ENCODE results near the gene COLGALT1.

Gene COLGALT1

DNA sequence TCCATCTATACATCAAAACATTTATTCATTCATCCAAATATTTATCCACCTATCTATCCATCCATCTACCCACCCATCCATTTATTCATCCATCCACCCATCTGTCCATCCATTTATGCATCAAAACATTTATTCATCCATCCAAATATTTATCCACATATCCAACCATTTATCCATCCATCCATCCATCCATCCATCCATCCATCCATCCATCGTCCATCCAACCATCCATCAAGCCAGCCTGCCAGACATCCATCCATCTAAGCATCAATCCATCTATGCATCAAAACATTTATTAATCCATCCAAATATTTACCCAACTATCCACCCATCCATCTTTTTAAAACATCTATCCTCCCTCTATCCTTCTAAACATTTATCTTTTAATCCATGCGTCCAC is 70.5 kb downstream of the COLGALT1 start:
- Histone ChIP-seq H3K9ac (ENCODE audit: low read length) (no peak overlapping the region), H3K4me1 (ENCODE audit: control insufficient read depth, insufficient read depth, low read length) (no peaks in the 10 kb centered on the region), H3K4me3 (ENCODE audit: low read length) (no peak overlapping the region), H3K36me3 (ENCODE audit: control insufficient read depth, insufficient read depth, low read length, severe bottlenecking) (no peaks in the 10 kb centered on the region), H3K27me3 (replicated peaks; ENCODE audit: control insufficient read depth, insufficient read depth, low read length) (peaks cover 39% of the 10 kb centered on the region), H3K9me3 (ENCODE audit: control insufficient read depth, low read length) (peaks cover 27% of the 10 kb centered on the region)
- no peak for DNase-seq (ENCODE audit: low read depth)

DNA sequence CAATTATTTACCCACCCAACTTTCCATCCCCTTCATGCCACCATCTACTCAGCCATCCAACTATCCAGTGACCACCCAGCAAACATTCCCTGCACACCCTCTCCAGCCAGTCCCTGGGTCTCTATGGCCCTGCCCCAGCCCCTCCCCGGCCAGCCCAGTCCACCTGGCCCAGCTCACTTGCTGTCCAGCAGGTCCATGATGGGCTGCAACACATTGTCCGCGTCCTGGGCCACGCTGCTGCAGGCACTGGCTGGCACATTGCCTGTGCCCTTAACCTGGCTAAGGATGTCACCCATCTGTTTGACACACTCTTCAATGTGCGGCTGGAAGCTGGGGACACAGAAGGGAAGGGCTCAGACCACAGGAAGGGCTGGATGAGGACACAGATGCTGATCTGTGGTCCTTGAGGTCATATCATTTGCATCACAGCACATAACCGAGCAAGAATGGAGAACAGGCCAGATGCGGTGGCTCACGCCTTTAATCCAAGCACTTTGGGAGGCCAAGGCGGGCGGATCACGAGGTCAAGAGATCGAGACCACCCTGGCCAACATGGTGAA is 71.1 kb downstream of the COLGALT1 start:
- H3K36me3 ChIP-seq (ENCODE audit: control insufficient read depth, insufficient read depth, low read length, severe bottlenecking): no peaks in the 10 kb centered on the region
- peaks cover 21% of the 10 kb centered on the region for H3K9me3 ChIP-seq (ENCODE audit: control insufficient read depth, low read length)
- no peak overlapping the region for H3K4me3 ChIP-seq (ENCODE audit: low read length)
- H3K4me1 ChIP-seq (ENCODE audit: control insufficient read depth, insufficient read depth, low read length): no peaks in the 10 kb centered on the region
- no peak for DNase-seq (ENCODE audit: low read depth)
- H3K27me3 ChIP-seq (replicated peaks; ENCODE audit: control insufficient read depth, insufficient read depth, low read length): peaks cover 34% of the 10 kb centered on the region
- no peak overlapping the region for H3K9ac ChIP-seq (ENCODE audit: low read length)

DNA sequence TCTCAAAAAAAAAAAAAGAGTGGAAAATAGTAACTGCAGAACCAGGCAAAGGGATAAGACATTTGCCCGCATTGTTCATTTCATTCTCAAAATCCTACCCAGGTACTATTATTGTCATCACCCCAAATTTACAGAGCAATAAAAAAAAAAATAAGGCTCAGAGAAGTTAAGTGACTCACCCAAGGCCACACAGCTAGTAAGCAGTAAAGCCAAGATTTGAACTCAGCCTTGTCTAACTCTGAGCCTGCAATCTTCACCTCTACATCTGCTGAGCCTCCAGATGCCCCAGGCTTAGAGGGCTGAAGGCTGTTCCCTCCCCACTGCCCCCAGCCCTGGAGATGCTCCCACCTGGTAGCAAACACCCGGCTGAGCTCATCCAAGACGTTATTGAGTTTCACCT is 71.7 kb downstream of the COLGALT1 start:
- Histone ChIP-seq H3K4me3 (ENCODE audit: low read length) (no peak overlapping the region), H3K4me1 (ENCODE audit: control insufficient read depth, insufficient read depth, low read length) (no peaks in the 10 kb centered on the region), H3K36me3 (ENCODE audit: control insufficient read depth, insufficient read depth, low read length, severe bottlenecking) (no peaks in the 10 kb centered on the region), H3K27me3 (replicated peaks; ENCODE audit: control insufficient read depth, insufficient read depth, low read length) (peaks cover 32% of the 10 kb centered on the region), H3K9me3 (ENCODE audit: control insufficient read depth, low read length) (peaks cover 15% of the 10 kb centered on the region), H3K9ac (ENCODE audit: low read length) (no peak overlapping the region)
- DNase-seq (ENCODE audit: low read depth): no peak

DNA sequence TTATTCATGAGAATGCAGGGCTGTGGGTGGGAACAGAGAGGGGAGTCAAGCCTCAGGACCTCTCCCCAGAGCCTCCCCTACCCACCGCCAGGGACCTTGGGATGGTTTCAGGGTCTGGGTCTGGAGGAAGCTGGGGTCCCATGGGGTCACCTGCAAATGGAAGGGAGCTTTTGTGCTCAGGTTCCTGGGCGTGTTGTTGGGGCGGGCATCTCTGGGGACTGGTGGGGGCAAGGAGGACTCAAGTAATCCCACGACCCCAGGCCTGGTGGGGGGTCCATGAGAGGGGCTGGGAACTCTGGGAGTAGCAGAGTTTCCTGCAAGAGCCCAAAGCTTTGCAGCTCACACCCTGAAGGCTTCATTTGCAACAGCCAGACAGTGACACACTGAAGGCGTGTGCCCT is 72.5 kb downstream of the COLGALT1 start:
- peaks cover 13% of the 10 kb centered on the region for H3K9me3 ChIP-seq (ENCODE audit: control insufficient read depth, low read length)
- no peak overlapping the region for H3K4me3 ChIP-seq (ENCODE audit: low read length)
- no peak for DNase-seq (ENCODE audit: low read depth)
- peaks cover 32% of the 10 kb centered on the region for H3K27me3 ChIP-seq (replicated peaks; ENCODE audit: control insufficient read depth, insufficient read depth, low read length)
- no peaks in the 10 kb centered on the region for H3K4me1 ChIP-seq (ENCODE audit: control insufficient read depth, insufficient read depth, low read length)
- no peak overlapping the region for H3K9ac ChIP-seq (ENCODE audit: low read length)
- no peaks in the 10 kb centered on the region for H3K36me3 ChIP-seq (ENCODE audit: control insufficient read depth, insufficient read depth, low read length, severe bottlenecking)

DNA sequence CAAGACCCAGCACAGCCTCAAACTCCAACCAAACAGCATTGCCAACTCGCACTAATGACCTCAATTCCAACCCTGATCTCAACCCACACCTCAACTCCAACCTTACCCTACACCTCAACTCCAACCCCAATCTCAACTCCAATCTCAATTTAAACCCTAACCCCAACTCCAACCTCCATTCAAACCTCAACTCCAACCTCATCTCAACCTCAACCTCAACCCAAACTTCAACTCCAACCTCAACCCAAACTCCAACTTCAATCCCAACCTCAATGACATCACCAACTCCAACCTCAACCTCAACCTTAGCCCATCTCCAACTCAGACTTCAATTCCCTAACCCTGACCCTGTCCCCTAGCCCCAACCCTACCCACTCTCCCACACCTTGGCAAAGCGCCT is 74.3 kb downstream of the COLGALT1 start:
- no peak overlapping the region for H3K4me3 ChIP-seq (ENCODE audit: low read length)
- no peak for DNase-seq (ENCODE audit: low read depth)

DNA sequence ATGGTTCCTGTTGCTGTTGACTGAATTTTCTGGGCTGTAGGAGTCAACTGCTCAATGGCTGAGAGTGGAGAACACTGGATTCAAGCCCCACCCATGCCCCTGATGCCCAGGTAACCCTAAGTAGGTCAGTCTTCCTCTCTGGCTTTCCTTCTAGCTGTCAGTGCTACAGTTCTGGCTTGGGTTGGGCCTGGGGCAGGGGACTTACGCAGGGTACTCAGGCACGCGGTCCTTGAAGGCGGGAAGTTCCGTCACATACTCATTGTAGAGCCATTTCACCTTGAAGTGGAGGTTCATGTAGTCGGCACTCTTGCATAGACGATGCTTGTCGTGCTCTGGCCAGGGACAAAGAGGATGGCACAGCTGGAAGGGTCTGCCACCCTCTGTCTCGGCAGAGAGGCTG is 77.1 kb downstream of the COLGALT1 start:
- H3K36me3 ChIP-seq (ENCODE audit: control insufficient read depth, insufficient read depth, low read length, severe bottlenecking): no peaks in the 10 kb centered on the region
- no peaks in the 10 kb centered on the region for H3K4me1 ChIP-seq (ENCODE audit: control insufficient read depth, insufficient read depth, low read length)
- H3K4me3 ChIP-seq (ENCODE audit: low read length): no peak overlapping the region
- peaks cover 32% of the 10 kb centered on the region for H3K27me3 ChIP-seq (replicated peaks; ENCODE audit: control insufficient read depth, insufficient read depth, low read length)
- no peak for DNase-seq (ENCODE audit: low read depth)
- H3K9ac ChIP-seq (ENCODE audit: low read length): no peak overlapping the region
- peaks cover 13% of the 10 kb centered on the region for H3K9me3 ChIP-seq (ENCODE audit: control insufficient read depth, low read length)

More for the DNA sequence above, 74.3 kb downstream of the COLGALT1 start:
- no peaks in the 10 kb centered on the region for H3K36me3 ChIP-seq (ENCODE audit: control insufficient read depth, insufficient read depth, low read length, severe bottlenecking)
- no peak overlapping the region for H3K9ac ChIP-seq (ENCODE audit: low read length)
- H3K4me1 ChIP-seq (ENCODE audit: control insufficient read depth, insufficient read depth, low read length): no peaks in the 10 kb centered on the region
- peaks cover 13% of the 10 kb centered on the region for H3K9me3 ChIP-seq (ENCODE audit: control insufficient read depth, low read length)
- peaks cover 38% of the 10 kb centered on the region for H3K27me3 ChIP-seq (replicated peaks; ENCODE audit: control insufficient read depth, insufficient read depth, low read length)

Measured in adipocyte (in vitro differentiated cells).